ENCODE results near the gene METTL25. TPM values are rescaled to one million over a fixed set of nuclear protein-coding genes. Genes with fewer than 3 reads are reported as not detected.
"Not testable (repeated sequence)": the region's sequence is repeated elsewhere in the genome, so short reads cannot be mapped to it uniquely, and the experiment has no call there.

The METTL25 gene
- total RNA-seq, 6 donors from 2014 or later = 12.6 to 18.5 (median 14.6) TPM

DNA sequence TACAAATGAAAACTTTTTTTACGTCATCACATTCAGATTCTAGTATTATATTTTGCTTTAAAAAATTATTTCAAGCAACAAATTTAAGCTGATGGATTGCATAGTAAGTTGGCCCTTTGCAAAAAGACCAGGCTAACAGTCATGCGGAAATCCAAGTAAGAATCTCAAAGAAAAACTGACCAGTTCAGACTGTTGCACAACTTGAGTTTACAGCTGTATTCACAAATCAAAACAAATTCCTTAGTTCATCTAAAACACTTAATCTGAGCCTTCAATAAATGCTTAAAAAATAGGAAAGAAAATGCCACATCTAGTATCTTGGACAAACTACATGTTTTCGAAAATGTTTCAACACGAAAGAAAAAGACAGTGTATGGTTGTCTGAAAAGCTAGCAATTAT lies 989 bp upstream of the METTL25 start:
- no peak for DNase-seq
- peaks cover 14 to 43% (median 18%) of the 10 kb centered on the region in 4 donors for H3K36me3 ChIP-seq
- peaks cover 31 to 44% (median 33%) of the 10 kb centered on the region in 4 donors for H3K4me1 ChIP-seq
- no peaks in the 10 kb centered on the region for H3K27me3 ChIP-seq
- H3K27ac ChIP-seq = peak overlapping the region; percentile 96 to 98 (median 96)
- no peak for TF ChIP-seq POLR2AphosphoS5 (IDR thresholded peaks at IDR 0.05)
- peak overlapping the region; percentile 75 to 90 (median 79) for H3K4me3 ChIP-seq
- H3K9me3 ChIP-seq = no peaks in the 10 kb centered on the region
- ATAC-seq (ENCODE audit: low FRiP score in 2 of 2) = no peak
- WGBS, 2 donors = 44 to 45% methylated on average over 4 of the region's 4 CpGs

DNA sequence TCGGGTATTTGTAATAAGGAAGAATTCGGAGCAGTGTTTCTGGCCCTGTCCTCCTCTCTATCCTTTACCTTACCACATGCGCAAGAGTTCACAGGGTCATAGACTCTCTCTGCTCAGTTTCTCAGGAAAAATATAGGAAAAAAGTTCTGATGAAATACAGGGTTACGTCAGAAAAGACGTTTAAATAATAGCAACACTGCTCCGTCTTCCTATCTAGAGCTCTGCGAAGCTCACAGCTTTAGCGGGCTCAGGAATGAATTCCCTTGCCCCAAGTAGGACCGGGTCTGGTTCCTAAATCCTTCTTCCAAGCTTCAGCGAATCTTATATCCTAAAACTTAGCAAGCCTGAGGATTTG lies 507 bp upstream of the METTL25 start:
- ATAC-seq (ENCODE audit: low FRiP score in 2 of 2) = no peak

DNA sequence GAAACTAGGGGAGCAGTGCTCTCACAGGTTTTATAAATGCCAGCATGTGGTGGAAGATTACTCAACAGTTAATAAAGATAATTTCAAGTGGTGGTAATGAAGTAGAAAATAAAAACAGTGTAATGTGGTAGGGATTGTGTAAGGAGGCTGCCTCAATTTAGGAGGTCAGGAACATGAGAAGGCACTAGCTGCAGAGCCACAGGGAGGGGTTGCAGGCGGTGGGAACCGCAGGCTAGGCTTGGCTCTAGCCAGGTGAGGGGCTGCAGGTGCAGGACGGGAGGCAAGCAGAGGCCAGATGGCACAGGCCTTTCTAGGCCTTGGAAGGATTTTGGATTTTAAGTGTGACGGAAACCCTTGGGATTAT lies 768 bp downstream of the METTL25 start:
- Histone ChIP-seq H3K9me3 (no peaks in the 10 kb centered on the region), H3K4me3 (peak overlapping the region; percentile 75 to 90 (median 79)), H3K36me3 (peaks cover 0 to 25% (median 9%) of the 10 kb centered on the region in 4 donors), H3K27me3 (no peaks in the 10 kb centered on the region), H3K4me1 (peaks cover 31 to 44% (median 33%) of the 10 kb centered on the region in 4 donors), H3K27ac (peak overlapping the region; percentile 96 to 98 (median 96))
- no peak for ATAC-seq (ENCODE audit: low FRiP score in 2 of 2)
- TF ChIP-seq POLR2A (IDR thresholded peaks at IDR 0.05) = no peak
- no peak for TF ChIP-seq EP300 (IDR thresholded peaks at IDR 0.05)
- TF ChIP-seq, protein P1, sequence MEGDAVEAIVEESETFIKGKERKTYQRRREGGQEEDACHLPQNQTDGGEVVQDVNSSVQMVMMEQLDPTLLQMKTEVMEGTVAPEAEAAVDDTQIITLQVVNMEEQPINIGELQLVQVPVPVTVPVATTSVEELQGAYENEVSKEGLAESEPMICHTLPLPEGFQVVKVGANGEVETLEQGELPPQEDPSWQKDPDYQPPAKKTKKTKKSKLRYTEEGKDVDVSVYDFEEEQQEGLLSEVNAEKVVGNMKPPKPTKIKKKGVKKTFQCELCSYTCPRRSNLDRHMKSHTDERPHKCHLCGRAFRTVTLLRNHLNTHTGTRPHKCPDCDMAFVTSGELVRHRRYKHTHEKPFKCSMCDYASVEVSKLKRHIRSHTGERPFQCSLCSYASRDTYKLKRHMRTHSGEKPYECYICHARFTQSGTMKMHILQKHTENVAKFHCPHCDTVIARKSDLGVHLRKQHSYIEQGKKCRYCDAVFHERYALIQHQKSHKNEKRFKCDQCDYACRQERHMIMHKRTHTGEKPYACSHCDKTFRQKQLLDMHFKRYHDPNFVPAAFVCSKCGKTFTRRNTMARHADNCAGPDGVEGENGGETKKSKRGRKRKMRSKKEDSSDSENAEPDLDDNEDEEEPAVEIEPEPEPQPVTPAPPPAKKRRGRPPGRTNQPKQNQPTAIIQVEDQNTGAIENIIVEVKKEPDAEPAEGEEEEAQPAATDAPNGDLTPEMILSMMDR (IDR thresholded peaks at IDR 0.05) = no peak
- WGBS, 2 donors = 10 to 11% methylated on average over 4 of the region's 4 CpGs
- peak; percentile 25 to 40 for DNase-seq

More for the DNA sequence above, 507 bp upstream of the METTL25 start:
- no peak for DNase-seq
- Histone ChIP-seq H3K36me3 (peaks cover 9 to 38% (median 15%) of the 10 kb centered on the region in 4 donors), H3K4me3 (peak overlapping the region; percentile 75 to 90 (median 79)), H3K4me1 (peaks cover 31 to 44% (median 33%) of the 10 kb centered on the region in 4 donors), H3K27me3 (no peaks in the 10 kb centered on the region), H3K9me3 (no peaks in the 10 kb centered on the region), H3K27ac (peak overlapping the region; percentile 96 to 98 (median 96))
- TF ChIP-seq POLR2A (IDR thresholded peaks at IDR 0.05) (no peak), POLR2AphosphoS5 (IDR thresholded peaks at IDR 0.05) (no peak), EP300 (IDR thresholded peaks at IDR 0.05) (no peak)
- TF ChIP-seq, protein P1 (IDR thresholded peaks at IDR 0.05) = no peak
- WGBS, 2 donors = 0% methylated on average over 7 to 10 of the region's 10 CpGs

DNA sequence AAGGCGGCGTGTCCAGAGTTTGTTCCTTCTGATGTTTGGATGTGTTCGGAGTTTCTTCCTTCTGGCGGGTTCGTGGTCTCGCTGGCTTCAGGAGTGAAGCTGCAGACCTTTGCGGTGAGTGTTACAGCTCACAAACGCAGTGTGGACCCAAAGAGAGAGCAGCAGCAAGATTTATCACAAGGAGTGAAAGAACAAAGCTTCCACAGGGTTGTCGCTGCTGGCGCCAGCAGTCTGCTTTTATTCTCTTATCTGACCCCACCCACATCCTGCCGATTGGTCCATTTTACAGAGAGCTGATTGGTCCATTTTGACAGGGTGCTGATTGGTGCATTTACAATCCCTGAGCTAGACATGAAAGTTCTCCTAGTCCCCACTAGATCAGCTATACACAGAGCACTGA lies 2.5 kb downstream of the METTL25 start:
- not testable (repeated sequence) for ATAC-seq (ENCODE audit: low FRiP score in 2 of 2); H3K4me3 ChIP-seq; H3K9me3 ChIP-seq; DNase-seq; H3K36me3 ChIP-seq; H3K27ac ChIP-seq; H3K27me3 ChIP-seq
- WGBS, 2 donors = 89 to 96% methylated on average over 11 of the region's 11 CpGs
- H3K4me1 ChIP-seq = peaks cover 26 to 38% (median 33%) of the 10 kb centered on the region in 4 donors

DNA sequence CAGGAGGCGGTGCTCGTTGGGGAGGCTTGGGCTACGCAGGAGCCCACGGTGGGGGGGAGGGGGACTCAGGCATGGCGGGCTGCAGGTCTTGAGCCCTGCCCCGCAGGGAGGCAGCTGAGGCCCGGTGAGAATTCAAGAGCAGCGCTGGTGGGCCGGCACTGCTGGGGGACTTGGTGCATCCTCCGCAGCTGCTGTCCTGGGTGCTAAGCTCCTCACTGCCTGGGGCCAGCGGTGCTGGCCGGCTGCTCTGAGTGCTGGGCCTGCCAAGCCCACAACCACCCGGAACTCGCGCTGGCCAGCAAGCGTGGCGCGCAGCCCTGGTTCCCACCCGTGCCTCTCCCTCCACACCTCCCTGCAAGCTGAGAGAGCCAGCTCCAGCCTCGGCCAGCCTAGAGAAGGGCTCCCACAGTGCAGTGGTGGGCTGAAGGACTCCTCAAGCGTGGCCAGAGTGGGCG lies 3.2 kb downstream of the METTL25 start:
- 84 to 86% methylated on average over 8 to 22 of the region's 22 CpGs for WGBS, 2 donors
- no peaks in the 10 kb centered on the region for H3K27me3 ChIP-seq
- H3K27ac ChIP-seq = no peak overlapping the region
- H3K4me1 ChIP-seq = peaks cover 20 to 31% (median 27%) of the 10 kb centered on the region in 4 donors
- ATAC-seq (ENCODE audit: low FRiP score in 2 of 2) = no peak
- peak in 1 of 2 donors; percentile 73 for DNase-seq
- H3K9me3 ChIP-seq = no peaks in the 10 kb centered on the region
- H3K36me3 ChIP-seq = peaks cover 0 to 4% (median under 1%) of the 10 kb centered on the region in 4 donors
- TF ChIP-seq POLR2A (IDR thresholded peaks at IDR 0.05) (no peak), EP300 (IDR thresholded peaks at IDR 0.05) (no peak), POLR2AphosphoS5 (IDR thresholded peaks at IDR 0.05) (no peak)
- TF ChIP-seq, protein P1 (IDR thresholded peaks at IDR 0.05) = no peak
- no peak overlapping the region for H3K4me3 ChIP-seq

DNA sequence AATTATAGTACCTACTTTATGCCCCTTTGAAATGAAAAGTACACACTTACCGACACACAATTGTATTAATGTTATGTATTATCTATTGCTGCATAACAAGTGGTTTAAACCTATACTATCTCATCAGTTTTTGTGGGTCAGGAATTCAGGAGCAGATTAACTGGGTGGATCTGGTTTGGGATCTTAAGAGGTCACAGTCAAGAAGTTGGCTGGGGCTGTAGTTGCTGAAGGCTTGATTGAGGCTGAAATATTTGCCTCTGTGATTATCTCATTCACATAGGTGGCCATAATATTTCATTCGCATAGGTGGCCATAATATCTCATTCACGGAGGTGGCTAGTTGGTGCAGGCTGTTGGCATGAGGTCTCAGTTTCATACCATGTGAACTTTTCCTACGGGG lies 5.7 kb downstream of the METTL25 start:
- 85 to 86% methylated on average over 4 of the region's 4 CpGs for WGBS, 2 donors
- DNase-seq (no peak), ATAC-seq (ENCODE audit: low FRiP score in 2 of 2) (no peak)
- Histone ChIP-seq H3K27ac (no peak overlapping the region), H3K36me3 (no peaks in the 10 kb centered on the region), H3K27me3 (no peaks in the 10 kb centered on the region), H3K9me3 (no peaks in the 10 kb centered on the region), H3K4me1 (peaks cover 8 to 17% (median 16%) of the 10 kb centered on the region in 4 donors), H3K4me3 (no peak overlapping the region)
- no peak for TF ChIP-seq EP300 (IDR thresholded peaks at IDR 0.05)
- TF ChIP-seq POLR2A (IDR thresholded peaks at IDR 0.05) = no peak
- TF ChIP-seq, protein P1 (IDR thresholded peaks at IDR 0.05) = no peak
- no peak for TF ChIP-seq POLR2AphosphoS5 (IDR thresholded peaks at IDR 0.05)

Data from upper lobe of left lung (tissue), 6 donors.